Tibial nerve (tissue), 4 donors: Measurements from ENCODE around the gene AP2A2.

Experiments
- EP300 ChIP-seq, 2 donors: sonication (generic); formaldehyde crosslinking; IDR thresholded peaks; one replicate each; pipeline ENCODE4 v1.6.1; 2017; ENCODE audit warnings: antibody characterized with exemption in 2 of 2, mild to moderate bottlenecking in 1 of 2
- POLR2A ChIP-seq, 2 donors: fragments of 450-650 bp; IDR thresholded peaks; one replicate each; pipeline ENCODE4 v1.6.1; 2017; ENCODE audit warnings: antibody characterized with exemption in 2 of 2, mild to moderate bottlenecking in 2 of 2, moderate library complexity in 2 of 2
- TF ChIP-seq, protein P1 (sequence below), 5 experiments: fragments of 200-600 bp in 3 of 5; fragments of 450-650 bp in 2 of 5; sonication (generic) in 3 of 5; IDR thresholded peaks; one replicate each; pipeline ENCODE4 v1.5.1; 2016 to 2019; ENCODE audit warnings: antibody characterized with exemption in 5 of 5, mild to moderate bottlenecking in 3 of 5, moderate library complexity in 2 of 5

GRCh38 chr11:1030086-1030485 lies 104.4 kb downstream of the AP2A2 start:
- TF ChIP-seq, protein P1, sequence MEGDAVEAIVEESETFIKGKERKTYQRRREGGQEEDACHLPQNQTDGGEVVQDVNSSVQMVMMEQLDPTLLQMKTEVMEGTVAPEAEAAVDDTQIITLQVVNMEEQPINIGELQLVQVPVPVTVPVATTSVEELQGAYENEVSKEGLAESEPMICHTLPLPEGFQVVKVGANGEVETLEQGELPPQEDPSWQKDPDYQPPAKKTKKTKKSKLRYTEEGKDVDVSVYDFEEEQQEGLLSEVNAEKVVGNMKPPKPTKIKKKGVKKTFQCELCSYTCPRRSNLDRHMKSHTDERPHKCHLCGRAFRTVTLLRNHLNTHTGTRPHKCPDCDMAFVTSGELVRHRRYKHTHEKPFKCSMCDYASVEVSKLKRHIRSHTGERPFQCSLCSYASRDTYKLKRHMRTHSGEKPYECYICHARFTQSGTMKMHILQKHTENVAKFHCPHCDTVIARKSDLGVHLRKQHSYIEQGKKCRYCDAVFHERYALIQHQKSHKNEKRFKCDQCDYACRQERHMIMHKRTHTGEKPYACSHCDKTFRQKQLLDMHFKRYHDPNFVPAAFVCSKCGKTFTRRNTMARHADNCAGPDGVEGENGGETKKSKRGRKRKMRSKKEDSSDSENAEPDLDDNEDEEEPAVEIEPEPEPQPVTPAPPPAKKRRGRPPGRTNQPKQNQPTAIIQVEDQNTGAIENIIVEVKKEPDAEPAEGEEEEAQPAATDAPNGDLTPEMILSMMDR (IDR thresholded peaks at IDR 0.05), result no peak
- TF ChIP-seq POLR2A (IDR thresholded peaks at IDR 0.05), result no peak
- TF ChIP-seq EP300 (IDR thresholded peaks at IDR 0.05), result no peak
